H1 (cell line): ENCODE measurements around the gene AHI1. TPM values are rescaled to one million over a fixed set of nuclear protein-coding genes. Genes with fewer than 3 reads are reported as not detected.

Experiments
- CHD7 ChIP-seq: fragments of 300-600 bp; sonication (generic); IDR thresholded peaks from 2 replicates; pipeline ENCODE4 v1.7.1; 2012; ENCODE audit warnings: low read length, moderate library complexity, mild to moderate bottlenecking, inconsistent platforms; ENCODE audit not compliant: insufficient replicate concordance
- polyA plus RNA-seq, 7 experiments: library from polyadenylated mRNA; depleted of rRNA in 3 of 7; stranded (reverse) in 5 of 7; unstranded in 2 of 7; fragments of >200 nt in 5 of 7; fragments of 200-250 nt in 2 of 7; gene quantifications; 1 replicate in 5 of 7; 2 replicates in 1 of 7; 4 replicates in 1 of 7; pipeline versions ENCODE4 v1.2.1 to v1.2.3, GENCODE V29; 2011 to 2013; ENCODE audit warnings: missing spikeins in 2 of 7, mixed read lengths in 2 of 7
- total RNA-seq: library from RNA; stranded (reverse); fragmentation: NEBNext Ultra II Directional; extraction: Animal tissue kit (Norgen Biotek cat#: 25700); gene quantifications from 2 replicates; pipeline ENCODE4 v1.2.1, GENCODE V29; 2021

AHI1 gene
- total and polyA plus RNA-seq, 2 of the 8 experiments (the other 6 are each of a cell fraction or from before 2014, with no cell fraction given): 4.2 to 19.6 TPM

DNA sequence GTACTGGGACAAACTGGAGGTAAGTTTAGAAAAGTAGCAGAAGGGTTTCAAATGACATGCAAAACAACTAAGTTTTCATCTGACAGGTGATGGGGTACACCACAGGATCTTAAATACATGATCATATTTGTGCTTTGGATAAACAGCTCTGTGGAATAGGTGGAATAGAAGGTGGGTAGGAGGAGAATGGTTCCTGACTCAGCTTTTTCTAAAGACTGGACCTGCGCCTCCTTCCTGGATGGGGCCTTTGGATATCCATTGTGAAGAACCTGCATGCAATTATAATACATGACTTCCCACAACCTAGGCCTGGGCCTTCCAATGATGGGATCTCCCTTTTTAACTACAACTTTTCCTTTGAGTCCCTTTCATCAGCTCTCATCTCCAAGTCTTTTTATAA lies 145.9 kb downstream of the AHI1 start (continued):
- no peak for TF ChIP-seq CHD7
- TF ChIP-seq, all 59 proteins: peak for 0
